Mesothelial cell of epicardium (in vitro differentiated cells): ENCODE measurements around the gene ENO2. TPM values are rescaled to one million over a fixed set of nuclear protein-coding genes. Genes with fewer than 3 reads are reported as not detected.
"Not testable (repeated sequence)": the region's sequence is repeated elsewhere in the genome, so short reads cannot be mapped to it uniquely, and the experiment has no call there.

Experiments used
- DNase-seq, 2 experiments: peaks; one replicate each; pipeline ENCODE4 v3.0.0; 2021; ENCODE audit warnings: low spot score in 2 of 2; ENCODE audit not compliant: unreplicated experiment in 2 of 2
- H3K27ac Mint-ChIP-seq: 2 replicates; pipeline ENCODE4 v1.8.0; 2021; ENCODE audit warnings: mixed read lengths
- H3K27me3 Mint-ChIP-seq: 2 replicates; pipeline ENCODE4 v1.8.0; 2021; ENCODE audit warnings: low read depth, mixed read lengths
- H3K36me3 Mint-ChIP-seq: 2 replicates; pipeline ENCODE4 v1.8.0; 2021; ENCODE audit warnings: mixed read lengths
- H3K4me1 Mint-ChIP-seq: 2 replicates; pipeline ENCODE4 v1.8.0; 2021; ENCODE audit warnings: mixed read lengths
- H3K4me3 Mint-ChIP-seq: 2 replicates; pipeline ENCODE4 v1.8.0; 2021; ENCODE audit warnings: mild to moderate bottlenecking, moderate library complexity, mixed read lengths
- H3K9me3 Mint-ChIP-seq: 2 replicates; pipeline ENCODE4 v1.8.0; 2021; ENCODE audit warnings: mixed read lengths
- total RNA-seq: library from RNA; stranded (reverse); gene quantifications from 3 replicates; pipeline ENCODE4 v1.2.1, GENCODE V29; 2021
- TF ChIP-seq, protein P1 (sequence below): fragments of 200-600 bp; sonication (generic); IDR thresholded peaks from one replicate; pipeline ENCODE4 v1.5.0; 2021; ENCODE audit warnings: antibody characterized with exemption; ENCODE audit not compliant: unreplicated experiment

Gene ENO2
- total RNA-seq, 1 donor from 2014 or later: 30.7 TPM

DNA sequence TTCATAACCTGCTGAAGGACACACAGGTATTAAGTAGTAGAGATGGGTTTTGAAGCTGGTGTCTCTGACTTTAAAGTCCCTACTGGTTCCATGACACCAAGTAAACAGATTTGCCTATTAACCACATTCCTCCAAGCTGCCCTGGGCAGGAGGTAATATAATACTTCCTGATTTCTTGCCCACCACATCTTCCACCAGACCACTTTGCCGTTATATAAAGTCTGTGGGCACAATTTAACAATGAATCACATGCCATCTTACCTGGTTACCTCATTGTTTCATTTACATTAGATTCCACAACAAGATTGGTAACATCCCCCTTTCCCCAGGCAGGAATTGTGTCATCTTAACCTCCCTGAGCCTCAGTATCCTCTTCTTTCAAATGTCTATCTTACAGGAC lies 10.7 kb upstream of the ENO2 start:
- H3K36me3 Mint-ChIP-seq: no peaks in the 10 kb centered on the region
- H3K4me3 Mint-ChIP-seq: no peak overlapping the region
- no peak overlapping the region for H3K27ac Mint-ChIP-seq
- H3K9me3 Mint-ChIP-seq: no peaks in the 10 kb centered on the region
- H3K4me1 Mint-ChIP-seq: no peaks in the 10 kb centered on the region
- no peak for DNase-seq
- no peaks in the 10 kb centered on the region for H3K27me3 Mint-ChIP-seq
- TF ChIP-seq, protein P1, sequence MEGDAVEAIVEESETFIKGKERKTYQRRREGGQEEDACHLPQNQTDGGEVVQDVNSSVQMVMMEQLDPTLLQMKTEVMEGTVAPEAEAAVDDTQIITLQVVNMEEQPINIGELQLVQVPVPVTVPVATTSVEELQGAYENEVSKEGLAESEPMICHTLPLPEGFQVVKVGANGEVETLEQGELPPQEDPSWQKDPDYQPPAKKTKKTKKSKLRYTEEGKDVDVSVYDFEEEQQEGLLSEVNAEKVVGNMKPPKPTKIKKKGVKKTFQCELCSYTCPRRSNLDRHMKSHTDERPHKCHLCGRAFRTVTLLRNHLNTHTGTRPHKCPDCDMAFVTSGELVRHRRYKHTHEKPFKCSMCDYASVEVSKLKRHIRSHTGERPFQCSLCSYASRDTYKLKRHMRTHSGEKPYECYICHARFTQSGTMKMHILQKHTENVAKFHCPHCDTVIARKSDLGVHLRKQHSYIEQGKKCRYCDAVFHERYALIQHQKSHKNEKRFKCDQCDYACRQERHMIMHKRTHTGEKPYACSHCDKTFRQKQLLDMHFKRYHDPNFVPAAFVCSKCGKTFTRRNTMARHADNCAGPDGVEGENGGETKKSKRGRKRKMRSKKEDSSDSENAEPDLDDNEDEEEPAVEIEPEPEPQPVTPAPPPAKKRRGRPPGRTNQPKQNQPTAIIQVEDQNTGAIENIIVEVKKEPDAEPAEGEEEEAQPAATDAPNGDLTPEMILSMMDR: no peak

- no peaks in the 10 kb centered on the region for H3K4me1 Mint-ChIP-seq
- no peaks in the 10 kb centered on the region for H3K27me3 Mint-ChIP-seq
- TF ChIP-seq, protein P1: no peak
- H3K27ac Mint-ChIP-seq: no peak within 1 kb of the TSS
- DNase-seq: peak; percentile 89 to 94
- H3K36me3 Mint-ChIP-seq: no peaks in the 10 kb centered on the region
- H3K4me3 Mint-ChIP-seq: no peak within 1 kb of the TSS
- no peaks in the 10 kb centered on the region for H3K9me3 Mint-ChIP-seq
These were observed 9.8 kb upstream of the ENO2 start, which contains the start of gene LRRC23 for GRCh38 chr12:6904280-6905276. LRRC23 (plus strand) TSS chr12:6904822; CDS start chr12:6905634, 812 bp downstream.

DNA sequence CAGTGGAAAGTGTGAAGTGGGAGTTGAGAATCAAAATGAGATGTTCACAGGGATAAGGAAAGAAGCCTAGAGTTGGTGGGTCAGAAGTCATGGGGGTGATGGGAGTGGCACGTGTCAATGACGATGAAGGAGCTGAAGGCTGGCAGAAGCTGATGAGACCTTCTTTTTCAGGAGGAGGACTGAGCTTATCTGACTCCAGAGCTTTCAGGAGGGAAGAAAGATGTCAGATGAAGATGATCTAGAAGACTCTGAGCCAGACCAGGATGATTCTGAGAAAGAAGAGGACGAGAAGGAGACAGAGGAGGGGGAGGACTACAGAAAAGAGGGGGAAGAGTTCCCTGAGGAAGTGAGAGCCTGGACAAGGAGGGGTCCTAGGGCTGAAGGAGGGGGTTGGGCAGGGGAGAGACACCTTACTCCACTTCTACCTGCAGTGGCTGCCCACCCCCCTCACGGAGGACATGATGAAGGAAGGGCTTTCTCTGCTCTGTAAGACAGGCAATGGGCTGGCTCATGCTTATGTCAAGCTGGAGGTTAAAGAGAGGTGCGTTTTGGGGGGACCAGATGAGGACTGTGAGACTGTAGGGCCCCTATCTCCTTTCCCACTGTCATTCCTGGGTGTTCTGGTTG lies 8.9 kb upstream of the ENO2 start:
- TF ChIP-seq, protein P1: no peak
- Mint-ChIP-seq H3K36me3 (no peaks in the 10 kb centered on the region), H3K27me3 (no peaks in the 10 kb centered on the region), H3K4me3 (no peak overlapping the region), H3K9me3 (no peaks in the 10 kb centered on the region), H3K27ac (no peak overlapping the region), H3K4me1 (no peaks in the 10 kb centered on the region)
- no peak for DNase-seq

- H3K27ac Mint-ChIP-seq, H3K4me3 Mint-ChIP-seq, H3K9me3 Mint-ChIP-seq, DNase-seq, H3K36me3 Mint-ChIP-seq, H3K4me1 Mint-ChIP-seq: not testable (repeated sequence)
- peaks cover 24% of the 10 kb centered on the region for H3K27me3 Mint-ChIP-seq
These were observed 6.2 kb upstream of the ENO2 start for GRCh38 chr12:6908141-6908540.

DNA sequence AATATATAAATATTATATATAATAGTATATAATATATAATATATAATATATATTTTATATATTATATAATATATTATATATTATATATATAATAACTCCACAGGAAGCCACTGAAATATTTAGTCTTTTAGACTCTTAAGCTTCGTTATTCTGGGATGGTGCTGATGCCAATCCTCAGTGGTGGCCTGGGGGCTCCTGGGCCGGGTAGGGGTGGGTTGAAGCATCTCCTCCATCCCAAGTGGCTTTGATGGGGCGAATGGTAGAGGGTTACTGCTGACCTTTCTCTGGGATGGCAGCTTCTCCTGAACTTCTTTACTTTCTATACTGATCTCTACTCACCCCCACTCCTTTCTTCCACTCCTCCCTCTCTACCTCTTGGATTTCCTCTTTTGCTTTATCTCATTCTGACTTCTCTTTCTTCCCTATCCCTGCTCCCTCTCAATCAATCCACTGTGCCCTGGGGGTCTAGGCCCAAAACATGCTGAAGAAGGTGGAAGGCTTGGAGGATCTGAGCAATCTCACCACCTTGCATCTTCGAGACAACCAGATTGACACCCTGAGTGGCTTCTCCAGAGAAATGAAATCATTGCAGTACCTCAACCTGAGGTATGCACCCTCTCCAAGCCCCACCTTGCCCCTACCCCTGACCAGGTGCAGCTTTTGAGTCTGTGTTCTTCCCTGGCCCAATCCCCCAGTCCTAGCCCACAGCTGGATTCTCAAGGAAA lies 4.8 kb upstream of the ENO2 start:
- Mint-ChIP-seq H3K36me3 (no peaks in the 10 kb centered on the region), H3K27ac (no peak overlapping the region), H3K9me3 (no peaks in the 10 kb centered on the region), H3K27me3 (peaks cover 35% of the 10 kb centered on the region), H3K4me3 (no peak overlapping the region), H3K4me1 (peaks cover 11% of the 10 kb centered on the region)
- no peak for DNase-seq
- TF ChIP-seq, protein P1: no peak
